ENCODE measurements around the gene UBXN2A.
A peak's percentile ranks its signal among the peaks of the same experiment; 100 is the strongest.

Gene UBXN2A

DNA sequence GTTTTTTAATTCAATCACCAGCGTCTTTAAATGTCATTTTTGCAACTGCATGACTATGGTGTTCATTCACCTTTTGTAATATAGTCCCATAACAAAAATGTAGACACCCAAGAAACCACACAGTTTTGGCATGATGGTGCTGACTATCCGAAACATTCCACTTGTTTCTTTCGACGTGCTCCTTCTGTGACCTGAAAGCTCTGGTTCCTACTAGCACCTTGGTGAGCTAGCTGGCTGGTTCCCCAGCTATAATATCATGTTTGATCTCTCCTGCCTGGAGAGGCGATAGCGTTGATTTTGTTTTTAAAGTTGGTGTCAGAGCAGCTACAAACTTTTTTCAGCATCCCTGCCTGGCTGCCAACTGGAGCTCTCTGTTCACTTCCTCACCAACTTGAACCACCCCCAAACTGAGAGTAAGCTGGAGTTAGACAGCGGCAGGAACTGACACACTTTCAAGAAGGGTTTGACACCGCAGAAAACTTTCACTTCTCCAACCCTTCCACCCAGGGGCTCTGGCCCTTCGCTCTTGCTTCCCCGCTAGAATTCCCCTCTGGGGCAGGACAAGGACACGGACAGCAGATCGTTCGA is 14.5 kb upstream of the UBXN2A start:
- TF ChIP-seq RAD21 (IDR thresholded peaks at IDR 0.05; ENCODE audit: low read depth), result no peak
- no peak for TF ChIP-seq CEBPB (IDR thresholded peaks at IDR 0.05)
- TF ChIP-seq TAF1 (IDR thresholded peaks at IDR 0.05; ENCODE audit: low read depth), result no peak
- TF ChIP-seq TEAD4 (IDR thresholded peaks at IDR 0.05), result no peak
- TF ChIP-seq ZBTB7A (IDR thresholded peaks at IDR 0.05; ENCODE audit: low read depth), result no peak
- TF ChIP-seq CREB1 (IDR thresholded peaks at IDR 0.05; ENCODE audit: low read depth), result no peak
- TF ChIP-seq, protein P1, sequence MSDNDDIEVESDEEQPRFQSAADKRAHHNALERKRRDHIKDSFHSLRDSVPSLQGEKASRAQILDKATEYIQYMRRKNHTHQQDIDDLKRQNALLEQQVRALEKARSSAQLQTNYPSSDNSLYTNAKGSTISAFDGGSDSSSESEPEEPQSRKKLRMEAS (IDR thresholded peaks at IDR 0.05), result no peak
- TF ChIP-seq EGR1 (IDR thresholded peaks at IDR 0.05), result no peak
- no peak for TF ChIP-seq FOXM1 (IDR thresholded peaks at IDR 0.05; ENCODE audit: borderline replicate concordance, low read depth)
- no peak for TF ChIP-seq TCF12 (IDR thresholded peaks at IDR 0.05; ENCODE audit: low read depth)
- no peak for TF ChIP-seq EP300 (IDR thresholded peaks at IDR 0.05; ENCODE audit: borderline replicate concordance)
- TF ChIP-seq NFIC (IDR thresholded peaks at IDR 0.05), result no peak
- TF ChIP-seq, protein P2, sequence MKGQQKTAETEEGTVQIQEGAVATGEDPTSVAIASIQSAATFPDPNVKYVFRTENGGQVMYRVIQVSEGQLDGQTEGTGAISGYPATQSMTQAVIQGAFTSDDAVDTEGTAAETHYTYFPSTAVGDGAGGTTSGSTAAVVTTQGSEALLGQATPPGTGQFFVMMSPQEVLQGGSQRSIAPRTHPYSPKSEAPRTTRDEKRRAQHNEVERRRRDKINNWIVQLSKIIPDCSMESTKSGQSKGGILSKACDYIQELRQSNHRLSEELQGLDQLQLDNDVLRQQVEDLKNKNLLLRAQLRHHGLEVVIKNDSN (IDR thresholded peaks at IDR 0.05), result no peak
- TF ChIP-seq, protein P3, sequence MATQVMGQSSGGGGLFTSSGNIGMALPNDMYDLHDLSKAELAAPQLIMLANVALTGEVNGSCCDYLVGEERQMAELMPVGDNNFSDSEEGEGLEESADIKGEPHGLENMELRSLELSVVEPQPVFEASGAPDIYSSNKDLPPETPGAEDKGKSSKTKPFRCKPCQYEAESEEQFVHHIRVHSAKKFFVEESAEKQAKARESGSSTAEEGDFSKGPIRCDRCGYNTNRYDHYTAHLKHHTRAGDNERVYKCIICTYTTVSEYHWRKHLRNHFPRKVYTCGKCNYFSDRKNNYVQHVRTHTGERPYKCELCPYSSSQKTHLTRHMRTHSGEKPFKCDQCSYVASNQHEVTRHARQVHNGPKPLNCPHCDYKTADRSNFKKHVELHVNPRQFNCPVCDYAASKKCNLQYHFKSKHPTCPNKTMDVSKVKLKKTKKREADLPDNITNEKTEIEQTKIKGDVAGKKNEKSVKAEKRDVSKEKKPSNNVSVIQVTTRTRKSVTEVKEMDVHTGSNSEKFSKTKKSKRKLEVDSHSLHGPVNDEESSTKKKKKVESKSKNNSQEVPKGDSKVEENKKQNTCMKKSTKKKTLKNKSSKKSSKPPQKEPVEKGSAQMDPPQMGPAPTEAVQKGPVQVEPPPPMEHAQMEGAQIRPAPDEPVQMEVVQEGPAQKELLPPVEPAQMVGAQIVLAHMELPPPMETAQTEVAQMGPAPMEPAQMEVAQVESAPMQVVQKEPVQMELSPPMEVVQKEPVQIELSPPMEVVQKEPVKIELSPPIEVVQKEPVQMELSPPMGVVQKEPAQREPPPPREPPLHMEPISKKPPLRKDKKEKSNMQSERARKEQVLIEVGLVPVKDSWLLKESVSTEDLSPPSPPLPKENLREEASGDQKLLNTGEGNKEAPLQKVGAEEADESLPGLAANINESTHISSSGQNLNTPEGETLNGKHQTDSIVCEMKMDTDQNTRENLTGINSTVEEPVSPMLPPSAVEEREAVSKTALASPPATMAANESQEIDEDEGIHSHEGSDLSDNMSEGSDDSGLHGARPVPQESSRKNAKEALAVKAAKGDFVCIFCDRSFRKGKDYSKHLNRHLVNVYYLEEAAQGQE (IDR thresholded peaks at IDR 0.05; ENCODE audit: low read depth), result no peak
- no peak for TF ChIP-seq YY1 (IDR thresholded peaks at IDR 0.05; ENCODE audit: low read depth)

DNA sequence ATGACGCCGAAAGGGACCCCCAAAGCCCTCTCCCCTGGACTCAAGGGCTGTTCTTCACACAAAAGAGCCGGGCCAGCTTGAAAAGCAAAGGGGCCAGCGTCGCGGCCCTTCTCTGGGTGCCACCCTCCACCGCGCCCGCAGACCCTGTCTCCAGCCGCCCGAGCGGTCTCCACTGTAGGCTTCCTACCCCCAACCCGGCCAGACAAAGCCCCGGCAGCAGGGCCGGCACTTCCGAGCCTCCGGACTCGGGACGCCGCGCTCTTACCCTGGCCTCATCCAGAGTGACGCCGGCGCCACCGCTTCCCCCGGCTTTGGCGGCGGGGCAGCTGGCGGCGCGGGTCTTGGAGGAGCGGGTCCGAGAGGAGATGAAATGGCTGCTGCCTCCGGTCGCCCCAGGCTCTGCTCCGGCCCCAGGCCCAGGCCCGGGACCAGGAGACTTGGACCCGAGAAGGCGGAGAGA is 13.9 kb upstream of the UBXN2A start:
- no peak for TF ChIP-seq CEBPB (IDR thresholded peaks at IDR 0.05)
- 0 out of 2 replicates have a peak, but pooled peaks have one; percentile 29 for TF ChIP-seq ZBTB7A (IDR thresholded peaks at IDR 0.05; ENCODE audit: low read depth)

DNA sequence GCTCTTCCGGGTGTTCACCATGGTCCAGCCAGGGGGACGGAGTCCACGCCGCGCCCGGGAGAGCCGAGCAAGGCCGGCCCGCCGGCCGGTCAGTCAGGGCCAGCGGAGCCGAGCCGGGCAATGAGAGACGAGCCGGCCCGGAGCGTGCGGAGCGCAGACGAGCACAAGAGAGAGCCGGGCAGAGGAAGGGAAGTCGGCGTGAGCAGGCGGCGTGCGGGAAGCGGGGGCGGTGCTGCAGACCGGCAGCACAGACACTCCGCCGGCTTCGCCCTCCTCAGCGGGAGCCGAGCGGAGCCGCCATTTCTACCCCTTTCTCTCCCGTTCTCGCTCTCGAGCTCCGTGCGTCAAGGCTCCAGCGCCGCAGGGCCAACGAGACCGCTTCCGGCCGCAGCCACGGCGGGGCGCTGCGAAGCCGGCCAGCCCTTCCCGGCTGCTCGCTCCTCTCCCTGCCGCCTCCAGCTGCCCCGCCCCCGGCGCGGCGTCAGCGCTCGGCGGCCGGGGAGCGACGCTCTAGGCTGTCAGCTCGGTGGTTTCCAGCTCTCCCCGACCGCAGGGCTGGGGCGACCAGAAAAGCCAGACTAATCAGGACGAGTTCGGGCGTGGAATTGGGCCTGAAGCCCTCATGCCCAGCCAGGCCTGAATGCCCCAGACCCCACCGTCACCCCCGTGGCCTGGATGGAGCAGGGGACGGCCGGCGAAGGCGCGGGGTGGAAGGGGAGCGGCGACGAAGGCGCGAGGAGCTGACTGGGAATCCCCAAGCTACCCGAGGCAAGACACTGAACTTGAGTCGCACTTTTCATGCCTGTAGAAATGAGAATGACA is 13.3 kb upstream of the UBXN2A start, which contains the start of gene ATAD2B:
ATAD2B (minus strand) TSS at position 374 of the 822 bp plus-strand sequence; CDS start at position 21, 353 bp downstream.
- no peak; the same call in 1 of the 2 replicates for TF ChIP-seq ZBTB7A (IDR thresholded peaks at IDR 0.05; ENCODE audit: low read depth)
- TF ChIP-seq, protein P1 (IDR thresholded peaks at IDR 0.05), result peak; percentile 67; the same call in 1 of the 2 replicates
- TF ChIP-seq EGR1 (IDR thresholded peaks at IDR 0.05), result peak; percentile 41; the same call in 1 of the 2 replicates
- TF ChIP-seq FOXM1 (IDR thresholded peaks at IDR 0.05; ENCODE audit: borderline replicate concordance, low read depth), result no peak
- peak; percentile 82 for TF ChIP-seq TAF1 (IDR thresholded peaks at IDR 0.05; ENCODE audit: low read depth)
- TF ChIP-seq TEAD4 (IDR thresholded peaks at IDR 0.05), result no peak
- no peak for TF ChIP-seq CREB1 (IDR thresholded peaks at IDR 0.05; ENCODE audit: low read depth)
- TF ChIP-seq YY1 (IDR thresholded peaks at IDR 0.05; ENCODE audit: low read depth), result peak; percentile 90
- TF ChIP-seq RAD21 (IDR thresholded peaks at IDR 0.05; ENCODE audit: low read depth), result peak; percentile 68; the same call in 1 of the 2 replicates

DNA sequence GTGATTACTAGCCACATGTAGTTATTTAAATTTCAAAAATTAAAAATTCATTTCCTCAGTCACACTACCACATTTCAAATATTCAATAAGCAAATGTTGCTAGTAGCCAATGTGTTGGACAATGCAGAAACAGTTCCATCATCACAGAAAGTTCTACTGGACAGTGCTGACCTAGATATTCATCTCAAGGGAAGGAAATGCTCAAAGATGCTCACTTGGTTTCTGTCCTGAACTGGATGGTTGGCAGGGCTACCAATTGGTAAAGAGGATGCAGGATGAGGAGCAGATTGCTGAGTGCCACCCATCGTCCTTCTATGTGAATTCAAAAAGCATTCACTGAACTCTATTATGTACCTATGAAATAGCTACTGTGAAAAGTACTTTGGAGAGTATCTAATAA is 6.0 kb upstream of the UBXN2A start:
- TF ChIP-seq TEAD4 (IDR thresholded peaks at IDR 0.05) (no peak), CEBPB (IDR thresholded peaks at IDR 0.05) (no peak), ZBTB7A (IDR thresholded peaks at IDR 0.05; ENCODE audit: low read depth) (no peak), EGR1 (IDR thresholded peaks at IDR 0.05) (no peak), EP300 (IDR thresholded peaks at IDR 0.05; ENCODE audit: borderline replicate concordance) (no peak), CREB1 (IDR thresholded peaks at IDR 0.05; ENCODE audit: low read depth) (no peak), TCF12 (IDR thresholded peaks at IDR 0.05; ENCODE audit: low read depth) (no peak), TAF1 (IDR thresholded peaks at IDR 0.05; ENCODE audit: low read depth) (no peak), FOXM1 (IDR thresholded peaks at IDR 0.05; ENCODE audit: borderline replicate concordance, low read depth) (no peak), YY1 (IDR thresholded peaks at IDR 0.05; ENCODE audit: low read depth) (no peak), RAD21 (IDR thresholded peaks at IDR 0.05; ENCODE audit: low read depth) (no peak)
- TF ChIP-seq, protein P1 (IDR thresholded peaks at IDR 0.05), result no peak
- TF ChIP-seq, protein P2 (IDR thresholded peaks at IDR 0.05), result no peak
- TF ChIP-seq, protein P3 (IDR thresholded peaks at IDR 0.05; ENCODE audit: low read depth), result no peak
